Stomach smooth muscle (tissue), 2 donors: ENCODE measurements around the gene PDK2.

Experiments used
- H3K27ac ChIP-seq: one replicate; pipeline ENCODE4 v1.7.0; 2013; ENCODE audit warnings: mild to moderate bottlenecking, low read length, inconsistent platforms
- H3K27me3 ChIP-seq, 2 donors: one replicate each; pipeline ENCODE4 v1.7.0; 2013; ENCODE audit warnings: low read length in 2 of 2; ENCODE audit not compliant: insufficient read depth in 2 of 2, control insufficient read depth in 1 of 2
- H3K36me3 ChIP-seq, 2 donors: one replicate each; pipeline ENCODE4 v1.7.0; 2013; ENCODE audit warnings: low read length in 2 of 2; ENCODE audit not compliant: control insufficient read depth in 2 of 2, insufficient read depth in 2 of 2
- H3K4me1 ChIP-seq: one replicate; pipeline ENCODE4 v1.7.0; 2013; ENCODE audit warnings: low read length; ENCODE audit not compliant: control insufficient read depth, insufficient read depth
- H3K4me3 ChIP-seq, 2 donors: one replicate each; pipeline ENCODE4 v1.7.0; 2013; ENCODE audit warnings: low read length in 2 of 2
- H3K9ac ChIP-seq, 2 donors: one replicate each; pipeline ENCODE4 v1.7.0; 2013; ENCODE audit warnings: low read length in 2 of 2, mild to moderate bottlenecking in 1 of 2
- H3K9me3 ChIP-seq, 2 donors: one replicate each; pipeline ENCODE4 v1.7.0; 2013; ENCODE audit warnings: low read length in 2 of 2; ENCODE audit not compliant: control insufficient read depth in 2 of 2
- donor health status: healthy.
- donor health status: Pancreatic carcinoma.

PDK2 gene

DNA sequence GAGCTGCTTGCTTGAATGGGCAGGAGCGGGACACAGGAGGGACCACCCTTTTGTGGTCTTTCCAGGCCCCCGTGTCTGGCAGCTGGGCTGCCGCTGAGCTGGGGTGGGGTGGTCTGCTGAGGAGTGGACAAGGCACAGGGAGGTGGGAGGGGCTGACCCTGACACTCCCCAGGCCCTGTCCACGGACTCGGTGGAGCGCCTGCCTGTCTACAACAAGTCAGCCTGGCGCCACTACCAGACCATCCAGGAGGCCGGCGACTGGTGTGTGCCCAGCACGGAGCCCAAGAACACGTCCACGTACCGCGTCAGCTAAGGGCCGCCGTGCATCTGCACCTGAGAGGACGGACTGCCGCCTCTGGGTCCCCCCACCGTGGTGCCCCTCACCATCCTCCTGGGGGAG lies 14.6 kb downstream of the PDK2 start:
- H3K36me3 ChIP-seq: peaks cover 28 to 37% of the 10 kb centered on the region in 2 donors
- no peak overlapping the region for H3K4me3 ChIP-seq
- H3K9ac ChIP-seq: no peak overlapping the region
- H3K27ac ChIP-seq: peak overlapping the region; percentile 96
- H3K9me3 ChIP-seq: no peaks in the 10 kb centered on the region
- H3K27me3 ChIP-seq: no peaks in the 10 kb centered on the region
- peaks cover 37% of the 10 kb centered on the region for H3K4me1 ChIP-seq

DNA sequence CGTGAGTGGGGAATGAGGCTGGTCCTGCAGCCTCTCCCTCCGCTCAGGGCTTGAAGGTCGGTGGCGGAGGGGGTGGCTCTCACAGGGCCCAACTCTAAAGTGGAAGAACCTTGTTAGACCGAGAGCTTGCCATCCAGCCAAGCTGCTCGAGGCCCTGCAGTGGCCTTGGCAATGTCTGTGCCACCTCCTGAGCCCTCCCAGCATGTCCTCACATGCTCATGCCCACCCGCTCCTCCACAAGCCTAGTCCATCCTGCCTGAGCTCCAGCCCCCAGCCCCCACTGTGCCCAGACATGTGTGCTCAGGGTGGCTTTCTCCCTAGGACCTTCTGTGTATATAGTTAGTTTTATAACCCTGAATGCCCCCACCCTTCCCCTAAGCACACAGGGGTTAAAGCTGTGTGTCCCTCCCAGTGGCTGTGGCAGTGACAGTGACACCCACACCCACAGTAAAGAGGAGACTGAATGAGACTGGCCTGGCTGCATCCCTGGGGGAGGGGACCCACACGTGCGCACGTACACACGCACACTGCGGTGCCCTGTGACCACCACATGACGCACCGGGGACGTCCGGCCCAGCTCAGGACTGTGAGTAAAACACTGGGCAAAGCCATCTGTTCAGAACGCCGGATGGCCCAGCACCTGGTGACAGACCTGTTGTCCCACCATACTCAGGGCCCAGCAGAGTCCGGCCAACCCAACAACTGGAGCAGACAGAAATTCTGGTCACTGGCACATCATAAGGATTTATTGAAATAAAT lies 15.6 kb downstream of the PDK2 start:
- Histone ChIP-seq H3K36me3 (peaks cover 23 to 29% of the 10 kb centered on the region in 2 donors), H3K27ac (peak overlapping the region; percentile 96), H3K27me3 (peaks cover 0 to under 1% of the 10 kb centered on the region in 2 donors), H3K9me3 (no peaks in the 10 kb centered on the region), H3K4me3 (peak overlapping the region in 1 of 2 donors; percentile 15), H3K4me1 (peaks cover 40% of the 10 kb centered on the region), H3K9ac (peak overlapping the region in 1 of 2 donors; percentile 71)

- Histone ChIP-seq H3K4me1 (peaks cover 40% of the 10 kb centered on the region), H3K36me3 (peaks cover 13 to 21% of the 10 kb centered on the region in 2 donors), H3K4me3 (peak overlapping the region in 1 of 2 donors; percentile 8), H3K9ac (peak overlapping the region; percentile 31 to 71), H3K9me3 (no peaks in the 10 kb centered on the region), H3K27me3 (peaks cover 0 to 8% of the 10 kb centered on the region in 2 donors), H3K27ac (peak overlapping the region; percentile 96)
These were observed 16.8 kb downstream of the PDK2 start for GRCh38 chr17:50111673-50112655.

- peaks cover 0 to 8% of the 10 kb centered on the region in 2 donors for H3K27me3 ChIP-seq
- H3K36me3 ChIP-seq: peaks cover 8 to 18% of the 10 kb centered on the region in 2 donors
- no peaks in the 10 kb centered on the region for H3K9me3 ChIP-seq
- peaks cover 45% of the 10 kb centered on the region for H3K4me1 ChIP-seq
- H3K4me3 ChIP-seq: no peak overlapping the region
- H3K9ac ChIP-seq: peak overlapping the region; percentile 31 to 71
- peak overlapping the region; percentile 96 for H3K27ac ChIP-seq
These were observed 17.5 kb downstream of the PDK2 start for GRCh38 chr17:50112694-50113093.

DNA sequence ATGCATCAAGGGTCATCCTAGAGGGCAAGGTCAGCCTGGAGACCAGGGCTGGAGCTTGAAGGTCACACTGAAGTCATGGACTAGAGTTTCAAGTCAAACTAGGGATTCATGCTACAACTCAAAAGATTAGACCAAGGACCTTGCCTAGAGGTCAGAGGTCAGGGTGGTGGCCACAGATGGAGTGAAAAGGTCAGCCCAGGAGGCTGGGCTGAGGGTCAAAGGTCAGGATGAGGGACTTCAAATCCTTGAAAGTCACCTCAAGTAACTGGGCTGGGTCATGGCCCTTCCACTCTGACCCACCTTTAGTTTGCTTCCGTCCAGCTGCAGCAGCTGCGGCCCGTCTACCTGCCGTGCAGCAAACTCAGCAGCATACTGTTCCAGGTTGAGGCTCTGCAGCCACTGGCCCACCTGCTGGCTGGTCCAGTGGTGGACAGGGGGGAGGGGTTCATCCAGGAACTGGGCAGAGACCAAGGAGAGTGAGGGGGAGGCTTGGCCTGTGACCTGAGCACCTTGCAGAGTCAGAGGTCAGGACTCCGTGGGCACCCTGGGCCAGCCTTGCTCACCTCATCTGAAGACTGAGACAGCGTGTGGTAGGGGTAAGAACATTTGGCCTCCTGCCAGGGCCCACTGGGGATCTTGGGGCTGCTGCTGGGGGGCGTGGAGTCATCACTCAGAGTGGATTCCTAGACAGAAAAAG lies 18.6 kb downstream of the PDK2 start:
- Histone ChIP-seq H3K9ac (no peak overlapping the region), H3K27ac (peak overlapping the region; percentile 96), H3K27me3 (peaks cover 0 to 8% of the 10 kb centered on the region in 2 donors), H3K9me3 (no peaks in the 10 kb centered on the region), H3K4me1 (peaks cover 52% of the 10 kb centered on the region), H3K36me3 (peaks cover 4 to 9% of the 10 kb centered on the region in 2 donors), H3K4me3 (no peak overlapping the region)

DNA sequence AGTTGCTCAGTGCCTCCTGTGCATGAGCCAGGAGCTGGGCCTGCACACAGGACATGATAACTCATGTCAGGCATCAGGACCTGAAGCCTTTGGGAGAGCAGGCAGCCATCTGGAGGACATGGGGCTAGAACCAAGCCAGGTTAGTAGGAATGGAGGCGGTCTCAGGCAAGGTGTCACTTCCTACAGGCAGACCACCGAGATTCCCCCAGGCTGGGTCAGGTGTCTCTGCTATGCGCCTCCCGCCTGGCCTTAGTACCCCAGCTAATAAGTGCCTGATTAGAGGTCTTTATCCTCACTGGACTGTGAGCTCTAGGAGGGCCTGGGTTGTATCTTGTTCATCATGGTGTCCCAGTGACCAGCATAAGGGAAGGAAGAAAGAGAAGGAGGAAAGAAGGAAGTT lies 19.2 kb downstream of the PDK2 start:
- no peaks in the 10 kb centered on the region for H3K9me3 ChIP-seq
- peaks cover 52% of the 10 kb centered on the region for H3K4me1 ChIP-seq
- H3K36me3 ChIP-seq: peaks cover 4% of the 10 kb centered on the region in 2 donors
- H3K9ac ChIP-seq: peak overlapping the region in 1 of 2 donors; percentile 47
- no peak overlapping the region for H3K27ac ChIP-seq
- H3K27me3 ChIP-seq: peaks cover 0 to 8% of the 10 kb centered on the region in 2 donors
- no peak overlapping the region for H3K4me3 ChIP-seq

- Histone ChIP-seq H3K4me3 (no peak overlapping the region), H3K36me3 (peaks cover 2 to 3% of the 10 kb centered on the region in 2 donors), H3K4me1 (peaks cover 52% of the 10 kb centered on the region), H3K9ac (peak overlapping the region in 1 of 2 donors; percentile 47), H3K9me3 (no peaks in the 10 kb centered on the region), H3K27ac (no peak overlapping the region), H3K27me3 (peaks cover 0 to 8% of the 10 kb centered on the region in 2 donors)
These were observed 19.8 kb downstream of the PDK2 start for GRCh38 chr17:50114849-50115357.

DNA sequence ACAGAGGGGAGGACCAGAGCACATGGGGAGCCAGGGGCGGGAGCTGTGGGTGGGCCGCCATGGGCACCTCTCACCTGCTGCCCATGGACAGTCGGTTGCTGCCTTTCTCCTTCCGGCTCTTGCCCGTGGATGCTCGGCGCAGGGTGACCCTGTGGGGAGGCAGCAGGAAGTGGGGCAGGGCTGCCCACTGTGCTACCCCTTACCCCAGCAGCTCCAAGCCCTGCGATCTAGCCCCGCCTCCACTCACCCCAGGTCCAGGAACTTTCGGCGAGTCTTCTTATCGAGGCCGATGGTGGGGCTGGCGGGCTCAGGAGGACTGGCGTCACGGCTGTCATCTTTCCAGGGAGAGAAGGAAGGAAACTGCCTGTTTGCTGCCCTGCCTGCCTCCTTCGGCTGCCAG lies 20.6 kb downstream of the PDK2 start:
- Histone ChIP-seq H3K9ac (no peak overlapping the region), H3K36me3 (no peaks in the 10 kb centered on the region), H3K27me3 (peaks cover 0 to 8% of the 10 kb centered on the region in 2 donors)

DNA sequence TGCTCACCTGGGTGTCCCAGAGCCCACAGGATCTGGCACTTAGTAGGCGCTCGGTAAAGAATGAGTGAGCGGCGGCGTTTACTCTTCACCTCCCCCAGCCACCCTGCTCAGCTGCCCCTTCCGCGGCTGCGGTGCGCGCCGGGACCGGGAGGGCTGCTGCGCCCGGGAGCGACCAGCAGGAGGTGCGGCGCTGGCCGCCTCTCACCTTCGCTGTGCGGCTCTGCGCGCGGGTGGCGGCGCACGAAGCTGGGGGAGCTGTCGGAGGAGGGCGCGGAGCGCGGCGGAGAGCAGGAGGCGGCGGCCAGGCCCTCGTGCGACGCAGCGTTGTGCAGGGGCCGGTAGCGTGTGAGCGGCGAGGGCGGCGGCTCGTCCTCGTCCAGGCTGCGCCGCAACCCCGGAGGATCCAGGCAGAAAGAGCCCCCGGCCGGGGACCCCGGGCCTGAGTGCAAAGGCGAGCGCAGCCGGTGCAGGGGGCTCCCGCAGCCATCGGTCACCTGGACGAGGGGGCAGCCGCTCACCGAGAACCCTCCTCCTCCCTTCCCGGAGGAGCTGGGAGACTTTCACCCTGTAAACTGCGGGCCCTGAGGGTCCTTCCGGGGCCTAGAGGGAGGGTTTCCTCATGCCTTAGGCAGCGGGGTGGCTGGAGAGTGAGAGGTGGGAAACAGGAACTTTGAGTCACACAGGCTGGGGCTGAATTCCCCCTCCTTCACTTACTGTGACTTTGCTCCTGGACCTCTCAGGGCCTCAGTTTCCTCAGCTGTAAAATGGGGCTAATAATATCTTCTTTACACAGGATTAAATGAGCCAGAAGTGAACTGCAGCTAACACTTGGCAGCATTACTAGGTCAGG lies 22.3 kb downstream of the PDK2 start:
- Histone ChIP-seq H3K9ac (peak overlapping the region in 1 of 2 donors; percentile 13), H3K4me3 (peak overlapping the region in 1 of 2 donors; percentile 55), H3K36me3 (no peaks in the 10 kb centered on the region), H3K27ac (peak overlapping the region; percentile 49), H3K9me3 (no peaks in the 10 kb centered on the region), H3K4me1 (peaks cover 37% of the 10 kb centered on the region), H3K27me3 (peaks cover 0 to 8% of the 10 kb centered on the region in 2 donors)

More for the DNA sequence above, 20.6 kb downstream of the PDK2 start:
- Histone ChIP-seq H3K4me3 (no peak overlapping the region), H3K27ac (no peak overlapping the region), H3K4me1 (peaks cover 52% of the 10 kb centered on the region), H3K9me3 (no peaks in the 10 kb centered on the region)
